Adipocyte (in vitro differentiated cells): ENCODE results near the gene PLCG2.
"Not testable (repeated sequence)": the region's sequence is repeated elsewhere in the genome, so short reads cannot be mapped to it uniquely, and the experiment has no call there.

ENCODE experiments used
- DNase-seq: peaks from one replicate; pipeline ENCODE4 v3.0.0-alpha.2; 2015; ENCODE audit warnings: low read depth
- H3K27me3 ChIP-seq: replicated peaks from 2 replicates; pipeline ENCODE4 v1.7.0; 2013; ENCODE audit warnings: mild to moderate bottlenecking, low read length, moderate library complexity; ENCODE audit not compliant: control insufficient read depth, insufficient read depth
- H3K36me3 ChIP-seq: 2 replicates; pipeline ENCODE4 v1.7.0; 2013; ENCODE audit warnings: low read length, mild to moderate bottlenecking, moderate library complexity; ENCODE audit not compliant: control insufficient read depth, insufficient read depth, severe bottlenecking
- H3K4me1 ChIP-seq: 2 replicates; pipeline ENCODE4 v1.7.0; 2013; ENCODE audit warnings: mild to moderate bottlenecking, low read length, moderate library complexity; ENCODE audit not compliant: control insufficient read depth, insufficient read depth
- H3K4me3 ChIP-seq: 2 replicates; pipeline ENCODE4 v1.7.0; 2013; ENCODE audit warnings: mild to moderate bottlenecking, low read length, moderate library complexity
- H3K9ac ChIP-seq: 2 replicates; pipeline ENCODE4 v1.7.0; 2013; ENCODE audit warnings: mild to moderate bottlenecking, low read length, moderate library complexity
- H3K9me3 ChIP-seq: 2 replicates; pipeline ENCODE4 v1.7.0; 2013; ENCODE audit warnings: mild to moderate bottlenecking, low read length, moderate library complexity; ENCODE audit not compliant: control insufficient read depth

PLCG2 gene

GRCh38 chr16:81971853-81972252 lies 192.8 kb downstream of the PLCG2 start:
- DNase-seq: no peak
- Histone ChIP-seq H3K4me1 (no peaks in the 10 kb centered on the region), H3K9me3 (peaks cover 38% of the 10 kb centered on the region), H3K36me3 (no peaks in the 10 kb centered on the region), H3K27me3 (no peaks in the 10 kb centered on the region), H3K4me3 (no peak overlapping the region), H3K9ac (no peak overlapping the region)

DNA sequence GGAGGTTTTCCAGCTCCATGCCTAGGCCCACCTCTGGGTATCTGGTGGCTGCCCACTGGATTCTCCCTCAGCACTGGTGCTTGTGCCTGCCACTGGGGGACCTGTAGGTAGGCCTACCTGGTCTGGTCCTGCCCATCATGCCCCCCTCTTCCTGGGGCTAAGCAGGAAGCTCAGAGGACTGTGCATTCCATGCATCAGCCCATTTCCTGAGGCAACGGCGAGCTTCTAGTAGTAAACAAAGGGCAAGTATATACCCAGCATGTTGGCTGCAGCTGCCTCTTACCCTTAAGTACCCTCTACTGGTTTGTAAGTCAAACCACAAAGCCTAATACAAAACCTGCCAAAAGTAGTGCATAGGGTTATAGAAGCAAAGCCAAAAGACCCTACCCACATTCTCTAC lies 194.6 kb downstream of the PLCG2 start:
- Histone ChIP-seq H3K27me3 (no peaks in the 10 kb centered on the region), H3K4me3 (no peak overlapping the region), H3K36me3 (no peaks in the 10 kb centered on the region), H3K4me1 (no peaks in the 10 kb centered on the region), H3K9me3 (peaks cover 37% of the 10 kb centered on the region), H3K9ac (no peak overlapping the region)
- no peak for DNase-seq

GRCh38 chr16:81975637-81976036 lies 196.5 kb downstream of the PLCG2 start:
- no peaks in the 10 kb centered on the region for H3K36me3 ChIP-seq
- no peaks in the 10 kb centered on the region for H3K27me3 ChIP-seq
- H3K4me1 ChIP-seq: no peaks in the 10 kb centered on the region
- H3K9me3 ChIP-seq: peaks cover 31% of the 10 kb centered on the region
- no peak overlapping the region for H3K4me3 ChIP-seq
- H3K9ac ChIP-seq: no peak overlapping the region
- DNase-seq: no peak

GRCh38 chr16:81977335-81977942 lies 198.3 kb downstream of the PLCG2 start:
- not testable (repeated sequence) for H3K36me3 ChIP-seq, H3K4me3 ChIP-seq, H3K9ac ChIP-seq, H3K4me1 ChIP-seq, H3K27me3 ChIP-seq, DNase-seq
- H3K9me3 ChIP-seq: peaks cover 16% of the 10 kb centered on the region

DNA sequence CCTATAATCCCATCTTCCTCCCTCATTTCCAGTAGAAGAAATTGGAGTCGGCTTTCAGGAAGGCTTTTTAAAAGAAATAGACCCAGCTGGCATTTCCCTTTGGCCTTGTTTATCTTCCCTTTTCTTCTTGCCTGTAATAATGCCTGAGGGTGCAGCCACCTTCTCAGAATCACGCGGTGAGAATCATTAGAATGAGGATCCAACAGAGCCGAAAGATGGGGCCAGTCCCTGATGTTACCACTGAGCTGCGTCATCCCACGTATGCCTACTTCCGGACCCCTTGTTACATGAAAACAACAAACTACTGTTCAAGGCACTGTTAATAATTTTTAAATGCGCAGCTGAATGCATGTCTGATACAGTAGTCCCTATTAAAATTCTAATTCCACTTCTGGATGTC lies 208.0 kb downstream of the PLCG2 start:
- H3K9ac ChIP-seq: no peak overlapping the region
- H3K36me3 ChIP-seq: no peaks in the 10 kb centered on the region

DNA sequence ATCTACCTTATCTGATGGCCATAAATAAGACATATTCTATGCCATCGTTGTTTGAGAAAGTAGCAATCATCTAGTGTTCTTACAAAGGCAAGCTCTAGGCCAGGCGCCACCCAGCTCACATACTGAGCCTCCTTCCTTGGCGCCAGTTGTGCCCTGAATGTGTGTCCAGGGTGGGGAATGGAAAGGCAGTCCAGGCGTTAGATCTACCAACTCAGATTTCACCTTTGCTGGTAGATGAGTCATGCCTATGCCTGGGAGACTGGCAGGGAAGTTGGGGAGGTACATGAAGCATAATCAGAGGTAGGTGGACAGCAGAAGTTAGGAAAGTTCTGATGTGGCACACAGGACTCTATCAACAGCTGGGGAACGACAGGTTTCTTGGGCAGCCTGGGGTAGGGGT lies 208.6 kb downstream of the PLCG2 start:
- Histone ChIP-seq H3K36me3 (no peaks in the 10 kb centered on the region), H3K9ac (no peak overlapping the region), H3K9me3 (no peaks in the 10 kb centered on the region), H3K27me3 (no peaks in the 10 kb centered on the region), H3K4me1 (no peaks in the 10 kb centered on the region), H3K4me3 (no peak overlapping the region)
- DNase-seq: no peak

More for the DNA sequence above, 208.0 kb downstream of the PLCG2 start:
- H3K4me3 ChIP-seq: no peak overlapping the region
- no peaks in the 10 kb centered on the region for H3K4me1 ChIP-seq
- DNase-seq: no peak
- no peaks in the 10 kb centered on the region for H3K27me3 ChIP-seq
- H3K9me3 ChIP-seq: no peaks in the 10 kb centered on the region

- Histone ChIP-seq H3K4me3 (no peak overlapping the region), H3K4me1 (peaks cover 12% of the 10 kb centered on the region), H3K9ac (no peak overlapping the region), H3K27me3 (no peaks in the 10 kb centered on the region), H3K36me3 (no peaks in the 10 kb centered on the region), H3K9me3 (no peaks in the 10 kb centered on the region)
- DNase-seq: no peak
These were observed 213.8 kb downstream of the PLCG2 start for GRCh38 chr16:81992859-81993258.

DNA sequence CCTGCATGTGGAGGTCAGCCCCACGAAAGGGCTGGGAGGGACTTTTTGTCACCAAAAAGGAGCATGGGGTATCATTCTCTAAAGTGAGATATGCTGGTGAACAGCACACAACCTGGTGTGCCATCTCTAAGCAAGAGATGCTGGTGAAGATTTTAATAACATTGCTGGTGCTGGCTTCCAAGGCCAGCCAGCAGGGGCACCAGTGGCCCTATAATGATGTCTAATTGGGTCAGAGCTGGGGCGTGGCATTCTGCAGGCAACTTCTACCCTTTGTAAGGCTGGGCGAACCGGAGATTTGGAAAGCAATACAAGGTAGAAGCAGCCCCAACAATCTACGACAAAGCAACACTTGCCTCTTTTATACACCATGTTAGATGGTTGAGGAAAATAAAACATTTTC lies 215.4 kb downstream of the PLCG2 start:
- Histone ChIP-seq H3K36me3 (no peaks in the 10 kb centered on the region), H3K4me3 (no peak overlapping the region), H3K9ac (no peak overlapping the region), H3K27me3 (no peaks in the 10 kb centered on the region), H3K9me3 (no peaks in the 10 kb centered on the region), H3K4me1 (peaks cover 17% of the 10 kb centered on the region)
- DNase-seq: no peak

- H3K4me3 ChIP-seq: no peak overlapping the region
- no peak for DNase-seq
These were observed 216.6 kb downstream of the PLCG2 start for GRCh38 chr16:81995651-81996050.

GRCh38 chr16:81996664-81997509 lies 217.8 kb downstream of the PLCG2 start:
- no peaks in the 10 kb centered on the region for H3K27me3 ChIP-seq
- no peaks in the 10 kb centered on the region for H3K9me3 ChIP-seq
- no peak overlapping the region for H3K4me3 ChIP-seq
- peaks cover 17% of the 10 kb centered on the region for H3K4me1 ChIP-seq
- no peak overlapping the region for H3K9ac ChIP-seq
- H3K36me3 ChIP-seq: no peaks in the 10 kb centered on the region
- peak; percentile 32 for DNase-seq

More at GRCh38 chr16:81995651-81996050, 216.6 kb downstream of the PLCG2 start:
- Histone ChIP-seq H3K36me3 (no peaks in the 10 kb centered on the region), H3K9me3 (no peaks in the 10 kb centered on the region), H3K4me1 (peaks cover 17% of the 10 kb centered on the region), H3K9ac (no peak overlapping the region), H3K27me3 (no peaks in the 10 kb centered on the region)

DNA sequence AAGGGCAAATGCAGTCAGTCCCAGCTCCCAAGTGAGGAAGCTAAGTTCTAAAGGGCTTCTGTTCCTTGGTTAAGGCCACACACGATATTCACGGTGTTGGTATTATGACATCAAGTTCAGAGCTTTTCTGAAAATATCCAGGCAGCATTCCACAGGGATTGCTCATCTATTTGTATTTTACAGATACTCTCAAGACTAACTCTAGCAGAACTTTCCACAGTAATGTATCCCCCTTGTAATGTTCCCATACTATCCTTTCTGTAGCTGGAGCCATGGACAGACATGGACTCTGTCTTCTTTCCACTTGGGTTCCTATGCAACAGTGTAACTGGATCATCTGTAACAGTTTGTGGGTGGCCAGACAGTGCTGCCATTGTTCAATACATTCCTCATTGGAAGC lies 218.6 kb downstream of the PLCG2 start:
- peak; percentile 84 for DNase-seq
- Histone ChIP-seq H3K9me3 (no peaks in the 10 kb centered on the region), H3K27me3 (peaks cover 2% of the 10 kb centered on the region), H3K36me3 (no peaks in the 10 kb centered on the region), H3K4me1 (peaks cover 17% of the 10 kb centered on the region), H3K4me3 (no peak overlapping the region), H3K9ac (no peak overlapping the region)
